ENCODE results near the gene DHDDS. TPM values are rescaled to one million over a fixed set of nuclear protein-coding genes. Genes with fewer than 3 reads are reported as not detected.
"Not testable (repeated sequence)": the region's sequence is repeated elsewhere in the genome, so short reads cannot be mapped to it uniquely, and the experiment has no call there.

DHDDS gene
- total RNA-seq, 2 donors from 2014 or later = 44.1 to 49.2 TPM

GRCh38 chr1:26490155-26490554, 58.0 kb downstream of the DHDDS start:
- DNase-seq (ENCODE audit: low spot score in 2 of 2) = no peak
- H3K9me3 Mint-ChIP-seq = no peaks in the 10 kb centered on the region
- no peak overlapping the region for H3K27ac Mint-ChIP-seq
- ATAC-seq = peak in 1 of 2 donors; percentile 11
- H3K36me3 Mint-ChIP-seq = no peaks in the 10 kb centered on the region

- Mint-ChIP-seq H3K9me3 (no peaks in the 10 kb centered on the region), H3K36me3 (no peaks in the 10 kb centered on the region), H3K27ac (no peak overlapping the region)
- DNase-seq (ENCODE audit: low spot score in 2 of 2) = no peak
- ATAC-seq = no peak
These were observed 61.1 kb downstream of the DHDDS start for GRCh38 chr1:26493267-26493666.

DNA sequence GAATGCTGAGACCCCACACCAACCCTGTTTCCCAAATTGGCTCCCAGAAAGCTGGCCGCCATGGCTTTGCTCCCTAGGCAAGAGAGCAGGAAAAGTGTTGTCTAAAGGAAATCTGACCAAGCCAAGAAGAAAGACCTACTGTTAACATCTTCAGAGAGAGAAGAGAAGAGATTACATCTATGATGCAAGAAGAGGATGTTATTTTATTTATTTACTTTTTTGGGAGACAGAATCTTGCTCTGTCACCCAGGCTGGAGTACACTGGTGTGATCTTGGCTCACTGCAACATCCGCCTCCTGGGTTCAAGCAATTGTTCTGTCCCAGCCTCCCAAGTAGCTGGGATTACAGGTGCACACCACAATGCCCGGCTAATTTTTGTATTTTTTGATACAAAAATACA, 61.8 kb downstream of the DHDDS start:
- no peaks in the 10 kb centered on the region for H3K9me3 Mint-ChIP-seq
- ATAC-seq (no peak), DNase-seq (ENCODE audit: low spot score in 2 of 2) (no peak)
- H3K36me3 Mint-ChIP-seq = no peaks in the 10 kb centered on the region
- H3K27ac Mint-ChIP-seq = peak overlapping the region in 1 of 2 donors; percentile 1

- Mint-ChIP-seq H3K36me3 (no peaks in the 10 kb centered on the region), H3K9me3 (no peaks in the 10 kb centered on the region), H3K27ac (peak overlapping the region in 1 of 2 donors; percentile 78)
- no peak for DNase-seq (ENCODE audit: low spot score in 2 of 2)
- ATAC-seq = no peak
These were observed 64.7 kb downstream of the DHDDS start for GRCh38 chr1:26496861-26497260.

- no peaks in the 10 kb centered on the region for H3K9me3 Mint-ChIP-seq
- H3K36me3 Mint-ChIP-seq = no peaks in the 10 kb centered on the region
- no peak for DNase-seq (ENCODE audit: low spot score in 2 of 2)
- no peak for ATAC-seq
- H3K27ac Mint-ChIP-seq = no peak overlapping the region
These were observed 66.8 kb downstream of the DHDDS start for GRCh38 chr1:26498894-26499293.

DNA sequence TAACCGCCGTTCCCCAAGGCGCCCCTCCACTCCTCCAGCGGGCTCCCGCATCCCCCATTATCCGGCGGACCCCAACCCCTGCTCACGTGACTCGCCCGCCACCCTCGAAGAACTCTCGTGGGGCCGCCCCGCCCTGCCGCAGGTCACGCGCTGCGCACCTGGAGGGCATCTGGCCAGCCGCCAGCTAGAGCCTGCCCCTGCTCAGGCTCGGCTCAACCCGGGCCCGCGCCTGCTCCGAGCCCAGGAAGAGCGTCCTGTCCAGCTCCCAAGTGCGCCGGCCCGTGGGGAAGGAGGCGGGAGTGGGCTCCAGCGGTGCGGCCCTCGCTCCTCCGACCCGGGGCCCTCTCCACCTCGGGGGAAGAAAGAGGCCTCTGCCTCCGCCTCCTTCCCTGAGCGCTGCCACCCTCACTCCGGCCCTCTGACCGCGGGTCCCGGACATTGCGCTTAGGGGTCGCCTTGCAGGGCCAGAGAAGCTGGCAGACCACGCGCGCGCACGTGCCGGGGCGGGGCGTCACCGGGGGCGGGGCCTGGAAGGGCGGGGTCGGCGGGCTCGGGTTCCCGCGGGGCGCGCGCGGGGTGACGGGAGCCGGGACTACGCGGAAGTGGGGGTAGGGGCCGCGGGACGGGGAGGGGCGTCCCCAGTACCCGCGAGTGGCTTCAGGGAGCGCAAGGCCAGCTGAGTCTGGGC, 68.5 kb downstream of the DHDDS start:
- DNase-seq (ENCODE audit: low spot score in 2 of 2) (peak; percentile 89 to 95), ATAC-seq (peak; percentile 80 to 81)
- Mint-ChIP-seq H3K9me3 (no peaks in the 10 kb centered on the region), H3K36me3 (no peaks in the 10 kb centered on the region), H3K27ac (peak overlapping the region; percentile 92)

GRCh38 chr1:26510711-26511110, 78.6 kb downstream of the DHDDS start:
- not testable (repeated sequence) for ATAC-seq; DNase-seq (ENCODE audit: low spot score in 2 of 2); H3K9me3 Mint-ChIP-seq; H3K27ac Mint-ChIP-seq; H3K36me3 Mint-ChIP-seq

DNA sequence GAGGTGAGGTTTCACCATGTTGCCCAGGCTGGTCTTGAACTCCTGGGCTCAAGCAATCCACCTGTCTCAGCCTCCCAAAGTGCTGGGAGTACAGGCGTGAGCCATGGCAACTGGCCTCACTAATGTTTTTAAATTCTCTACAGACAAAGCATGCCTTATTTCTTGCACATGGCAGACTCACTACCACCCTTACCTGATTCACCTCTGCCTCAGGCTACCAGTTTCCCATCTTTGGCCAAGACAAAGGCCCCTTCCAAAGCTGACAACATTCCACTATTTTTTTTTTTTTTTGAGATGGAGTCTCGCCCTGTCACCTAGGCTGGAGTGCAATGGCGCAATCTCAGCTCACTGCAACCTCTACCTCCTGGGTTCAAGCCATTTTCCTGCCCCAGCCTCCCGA, 83.7 kb downstream of the DHDDS start:
- ATAC-seq = not testable (repeated sequence)

DNA sequence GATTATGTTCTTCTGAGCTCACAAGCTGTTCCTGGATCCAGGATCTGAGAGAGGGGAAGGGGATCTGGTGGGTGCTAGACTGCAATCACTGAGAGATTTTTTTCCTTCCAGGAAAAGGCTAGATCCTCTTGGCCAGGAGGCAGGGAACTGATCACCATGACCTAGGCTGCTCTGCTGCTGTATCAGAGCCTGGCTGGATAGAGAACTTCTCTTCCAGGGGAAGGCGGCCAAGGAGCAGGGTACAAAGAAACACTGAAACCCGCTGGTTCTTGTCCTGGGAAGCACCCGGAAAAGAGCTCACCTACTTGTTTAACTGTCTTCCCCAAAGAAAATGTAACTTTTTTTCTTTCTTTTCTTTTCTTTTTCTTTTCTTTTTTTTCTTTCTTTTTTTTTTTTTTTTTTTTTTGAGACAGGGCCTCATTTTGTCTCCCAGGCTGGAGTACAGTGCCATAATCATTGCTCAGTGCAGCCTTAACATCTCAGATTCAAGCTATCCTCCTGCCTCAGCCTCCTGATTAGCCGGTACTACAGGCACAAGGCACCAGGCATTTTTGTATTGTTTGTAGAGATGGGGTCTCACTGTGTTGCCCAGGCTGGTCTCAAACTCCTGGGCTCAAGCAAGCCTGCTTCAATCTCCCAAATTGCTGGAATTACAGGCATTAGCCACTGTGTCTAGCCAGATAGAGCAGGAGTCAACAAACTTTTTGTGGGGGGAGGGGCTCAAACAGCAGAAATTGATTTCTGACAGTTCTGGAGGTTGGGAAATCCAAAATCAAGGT, 85.1 kb downstream of the DHDDS start:
- no peak for DNase-seq (ENCODE audit: low spot score in 2 of 2)
- H3K36me3 Mint-ChIP-seq = no peaks in the 10 kb centered on the region
- no peak overlapping the region for H3K27ac Mint-ChIP-seq
- ATAC-seq = no peak
- no peaks in the 10 kb centered on the region for H3K9me3 Mint-ChIP-seq

More for the DNA sequence above, 83.7 kb downstream of the DHDDS start:
- not testable (repeated sequence) for H3K36me3 Mint-ChIP-seq; DNase-seq (ENCODE audit: low spot score in 2 of 2); H3K27ac Mint-ChIP-seq; H3K9me3 Mint-ChIP-seq

DNA sequence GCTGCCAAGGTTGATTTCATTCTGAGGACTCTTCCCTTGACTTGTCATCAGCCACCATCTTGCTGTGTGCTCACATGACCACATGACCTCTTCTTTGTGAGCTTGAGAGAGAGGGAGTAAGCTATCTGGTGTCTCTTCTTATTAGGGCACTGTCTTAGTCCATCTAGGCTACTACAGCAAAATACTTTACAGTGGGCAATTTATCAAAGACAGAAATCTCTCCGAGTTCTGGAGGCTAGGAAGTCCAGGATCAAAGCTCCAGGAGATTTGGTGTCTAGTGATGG, 85.6 kb downstream of the DHDDS start:
- ATAC-seq = no peak
- H3K27ac Mint-ChIP-seq = no peak overlapping the region
- DNase-seq (ENCODE audit: low spot score in 2 of 2) = no peak
- H3K36me3 Mint-ChIP-seq = no peaks in the 10 kb centered on the region
- no peaks in the 10 kb centered on the region for H3K9me3 Mint-ChIP-seq

- Mint-ChIP-seq H3K9me3 (no peaks in the 10 kb centered on the region), H3K27ac (no peak overlapping the region), H3K36me3 (no peaks in the 10 kb centered on the region)
- ATAC-seq = no peak
- no peak for DNase-seq (ENCODE audit: low spot score in 2 of 2)
These were observed 86.2 kb downstream of the DHDDS start for GRCh38 chr1:26518355-26518754.

GRCh38 chr1:26520339-26520738, 88.2 kb downstream of the DHDDS start:
- H3K36me3 Mint-ChIP-seq = no peaks in the 10 kb centered on the region
- ATAC-seq = no peak
- H3K27ac Mint-ChIP-seq = no peak overlapping the region
- no peak for DNase-seq (ENCODE audit: low spot score in 2 of 2)
- H3K9me3 Mint-ChIP-seq = no peaks in the 10 kb centered on the region

Other genes with a start within 250 kb of the DHDDS start
- not detected for gene CATSPER4, start 241.7 kb upstream of the DHDDS start, total RNA-seq
- gene CEP85, start 198.1 kb upstream of the DHDDS start, total RNA-seq = 10 to 100 TPM; 26.9 to 92.3 TPM
- gene SH3BGRL3, start 152.2 kb upstream of the DHDDS start, total RNA-seq = 100 to 1,000 TPM; 261 to 364 TPM
- gene UBXN11, start 125.7 kb upstream of the DHDDS start, total RNA-seq = 10 to 100 TPM; 21.0 to 25.8 TPM
- 100 to 1,000 TPM; 343 to 698 TPM for gene CD52, start 114.4 kb upstream of the DHDDS start, total RNA-seq
- 1 to 10 TPM; 1.0 to 6.0 TPM for gene CRYBG2, start 78.2 kb upstream of the DHDDS start, total RNA-seq
- not detected for gene ZNF683, start 59.6 kb upstream of the DHDDS start, total RNA-seq
- gene LIN28A, start 21.5 kb upstream of the DHDDS start, total RNA-seq = not detected
- gene HMGN2, start 40.1 kb downstream of the DHDDS start, total RNA-seq = 100 to 1,000 TPM; 649 to 992 TPM
- gene RPS6KA1, start 97.4 kb downstream of the DHDDS start, total RNA-seq = 100 to 1,000 TPM; 154 to 197 TPM